HCT116 (cell line): ENCODE measurements around the gene RCSD1. TPM values are rescaled to one million over a fixed set of nuclear protein-coding genes. Genes with fewer than 3 reads are reported as not detected.

Experiments
- ATAC-seq: fragments of 200-7000 bp; cut with Tn5 transposase; 2 replicates; pipeline ENCODE4 v1.9.1; 2020; ENCODE audit warnings: mild to moderate bottlenecking, moderate library complexity
- BruUV-seq: library from RNA; stranded (reverse); fragments of 400-500 nt; replicated peaks from 2 replicates; lab custom pipeline; 2021; lab: Mats Ljungman, UMichigan
- CTCF ChIA-PET: fragments of 300-600 bp; sonication (Branson Sonifier 250); formaldehyde crosslinking; loops from one replicate; lab custom pipeline; 2021; ENCODE audit warnings: antibody characterized with exemption; lab: Charles Lee
- POLR2A ChIA-PET: fragments of 300-600, 350-600 bp; sonication (Branson Sonifier 250); formaldehyde crosslinking; loops from one replicate; lab custom pipeline; 2021; ENCODE audit warnings: antibody characterized with exemption; lab: Charles Lee
- RAD21 ChIA-PET, 2 experiments: fragments of 300-600 bp; sonication (Branson Sonifier 250); formaldehyde crosslinking; loops; one replicate each; lab custom pipeline; 2023; ENCODE audit warnings: low total read pairs in 2 of 2; ENCODE audit not compliant: uncharacterized antibody in 2 of 2, unreplicated experiment in 2 of 2, low non-redundant PET in 1 of 2; lab: Charles Lee
- DNase-seq: peaks from one replicate; pipeline ENCODE4 v3.0.0-alpha.2; 2010; ENCODE audit warnings: low read depth, low spot score
- H2AFZ ChIP-seq: fragments of 200-600 bp; shearing (Covaris generic), sonication (generic); 2 replicates; pipeline ENCODE4 v1.6.1; 2017; ENCODE audit warnings: low read depth, mixed run types, mixed read lengths, antibody characterized with exemption, low read length; ENCODE audit not compliant: poor library complexity, severe bottlenecking
- H3K27ac ChIP-seq: 2 replicates; pipeline ENCODE4 v1.5.1; 2012; ENCODE audit warnings: low read depth, low read length
- H3K27me3 ChIP-seq: fragments of 200-600 bp; sonication (generic); 2 replicates; pipeline ENCODE4 v1.6.1; 2016; ENCODE audit warnings: mixed run types, low read length, mixed read lengths; ENCODE audit not compliant: insufficient read depth
- H3K36me3 ChIP-seq, 2 experiments: fragments of 200-500 bp in 1 of 2; fragments of 200-600 bp in 1 of 2; sonication (Bioruptor generic) in 1 of 2; sonication (generic) in 1 of 2; 2 replicates each; pipeline versions ENCODE4 v1.5.1 to v1.6.1; 2014 to 2016; ENCODE audit warnings: low read length in 2 of 2, inconsistent platforms in 1 of 2, mixed read lengths in 1 of 2, mixed run types in 1 of 2; ENCODE audit not compliant: insufficient read depth in 2 of 2, control insufficient read depth in 1 of 2
- H3K4me1 ChIP-seq, 2 experiments: fragments of 200-600 bp in 1 of 2; sonication (generic) in 1 of 2; 2 replicates each; pipeline versions ENCODE4 v1.5.1 to v1.6.1; 2012 to 2017; ENCODE audit warnings: low read length in 2 of 2, inconsistent platforms in 1 of 2, mild to moderate bottlenecking in 1 of 2, mixed read lengths in 1 of 2, mixed run types in 1 of 2, moderate library complexity in 1 of 2; ENCODE audit not compliant: insufficient read depth in 2 of 2, control insufficient read depth in 1 of 2
- H3K4me2 ChIP-seq: fragments of 200-600 bp; sonication (generic); 2 replicates; pipeline ENCODE4 v1.6.1; 2017; ENCODE audit warnings: mixed run types, low read length, mixed read lengths
- H3K4me3 ChIP-seq, 2 experiments: fragments of 200-600 bp in 1 of 2; sonication (generic) in 1 of 2; replicated peaks in 1 of 2; 2 replicates each; pipeline ENCODE4 v1.5.1; 2011 to 2016; ENCODE audit warnings: low read length in 2 of 2, control low read depth in 1 of 2, low read depth in 1 of 2, mild to moderate bottlenecking in 1 of 2, mixed read lengths in 1 of 2, mixed run types in 1 of 2
- H3K79me2 ChIP-seq: fragments of 200-600 bp; sonication (generic); 2 replicates; pipeline ENCODE4 v1.6.1; 2017; ENCODE audit warnings: mild to moderate bottlenecking, mixed run types, low read length, moderate library complexity, mixed read lengths; ENCODE audit not compliant: insufficient read depth
- H3K9ac ChIP-seq: fragments of 200-600 bp; sonication (generic); 2 replicates; pipeline ENCODE4 v1.6.1; 2016; ENCODE audit warnings: low read length, mixed read lengths
- H3K9me2 ChIP-seq: fragments of 200-600 bp; sonication (generic), shearing (Covaris generic); 2 replicates; pipeline ENCODE4 v1.6.1; 2017; ENCODE audit warnings: mixed run types, mild to moderate bottlenecking, moderate library complexity; ENCODE audit not compliant: insufficient read depth
- H3K9me3 ChIP-seq, 2 experiments: fragments of 200-500 bp in 1 of 2; fragments of 200-600 bp in 1 of 2; sonication (Bioruptor generic) in 1 of 2; sonication (generic) in 1 of 2; 2 replicates each; pipeline ENCODE4 v1.6.1; 2014 to 2017; ENCODE audit warnings: low read length in 2 of 2, mixed read lengths in 2 of 2, inconsistent platforms in 1 of 2, low read depth in 1 of 2, mild to moderate bottlenecking in 1 of 2, mixed run types in 1 of 2, moderate library complexity in 1 of 2; ENCODE audit not compliant: control insufficient read depth in 1 of 2, insufficient read depth in 1 of 2
- H4K20me1 ChIP-seq: fragments of 200-600 bp; sonication (generic), shearing (Covaris generic); 2 replicates; pipeline ENCODE4 v1.6.1; 2017; ENCODE audit warnings: mixed run types, mild to moderate bottlenecking, moderate library complexity; ENCODE audit not compliant: insufficient read depth
- EGR1 ChIP-seq: IDR thresholded peaks from 2 replicates; pipeline ENCODE4 v1.6.1; 2012; ENCODE audit warnings: low read depth
- EZH2phosphoT487 ChIP-seq: fragments of 200-600 bp; IDR thresholded peaks from 2 replicates; pipeline ENCODE4 v1.6.1; 2018; ENCODE audit warnings: antibody characterized with exemption, borderline replicate concordance
- FOSL1 ChIP-seq: IDR thresholded peaks from 2 replicates; pipeline ENCODE4 v1.6.1; 2012; ENCODE audit warnings: low read depth
- RAD21 ChIP-seq: IDR thresholded peaks from 2 replicates; pipeline ENCODE4 v1.6.1; 2012; ENCODE audit warnings: low read depth, mild to moderate bottlenecking
- REST ChIP-seq: IDR thresholded peaks from 2 replicates; pipeline ENCODE4 v1.6.1; 2012; ENCODE audit warnings: low read depth
- YY1 ChIP-seq: IDR thresholded peaks from 2 replicates; pipeline ENCODE4 v1.6.1; 2011; ENCODE audit warnings: low read length, low read depth, moderate library complexity, mild to moderate bottlenecking; ENCODE audit not compliant: insufficient replicate concordance; ENCODE audit errors: extremely low read depth
- ZBTB33 ChIP-seq: IDR thresholded peaks from 2 replicates; pipeline ENCODE4 v1.6.1; 2011; ENCODE audit warnings: mild to moderate bottlenecking, low read length, moderate library complexity; ENCODE audit not compliant: insufficient replicate concordance; ENCODE audit errors: extremely low read depth
- ZNF274 ChIP-seq: fragments of 200-500 bp; sonication (Bioruptor generic); IDR thresholded peaks from 2 replicates; pipeline ENCODE4 v1.6.1; 2014; ENCODE audit warnings: mild to moderate bottlenecking, low read depth, low read length, inconsistent platforms
- intact Hi-C: fragments of 100-400 bp; cut with micrococcal nuclease; formaldehyde crosslinking; loops from 2 replicates; pipeline ENCODE4 v1.10.0; 2022
- total RNA-seq: library from RNA; stranded (reverse); gene quantifications from one replicate; pipeline ENCODE4 v1.2.1, GENCODE V29; 2021; ENCODE audit not compliant: unreplicated experiment

The RCSD1 gene
- total RNA-seq, 1 experiment from 2014 or later = 0.15 TPM

GRCh38 chr1:167620002-167620401 is 10.0 kb upstream of the RCSD1 start (continued):
- TF ChIP-seq REST = no peak
- no peak for TF ChIP-seq ZBTB33
- TF ChIP-seq EGR1 = no peak
- TF ChIP-seq ZNF274 = no peak
- no peak for TF ChIP-seq FOSL1
- TF ChIP-seq EZH2phosphoT487 = no peak

DNA sequence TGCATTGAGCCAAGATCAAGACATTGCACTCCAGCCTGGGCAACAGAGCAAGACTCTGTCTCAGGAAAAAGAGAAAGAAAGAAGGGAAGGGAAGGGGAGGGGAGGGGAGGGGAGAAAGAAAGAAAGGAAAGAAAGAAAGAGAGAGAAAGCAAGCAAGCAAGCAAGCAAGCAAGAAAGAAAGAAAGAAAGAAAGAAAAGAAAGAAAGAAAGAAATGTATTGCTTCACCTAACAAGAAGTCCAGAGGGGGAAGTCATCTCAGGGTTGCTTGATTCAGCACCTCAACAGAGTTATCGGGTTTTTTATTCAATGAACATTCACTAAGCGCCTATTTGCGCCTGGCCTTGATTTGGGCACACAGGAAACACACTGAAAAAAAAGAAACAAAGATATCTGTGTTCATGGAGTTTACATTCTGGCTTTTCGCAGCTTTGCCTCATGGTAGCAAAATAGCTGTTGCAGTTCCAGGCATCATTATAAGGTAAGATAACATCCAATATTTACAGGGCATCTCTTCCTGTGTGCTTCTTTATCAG is 8.2 kb upstream of the RCSD1 start:
- Histone ChIP-seq H3K4me1 (no peaks in the 10 kb centered on the region), H3K27me3 (no peaks in the 10 kb centered on the region), H3K9me2 (no peaks in the 10 kb centered on the region), H4K20me1 (no peaks in the 10 kb centered on the region), H2AFZ (no peak overlapping the region), H3K79me2 (no peaks in the 10 kb centered on the region), H3K36me3 (no peaks in the 10 kb centered on the region), H3K4me3 (no peak overlapping the region), H3K4me2 (no peak overlapping the region), H3K9ac (no peak overlapping the region), H3K27ac (no peak overlapping the region), H3K9me3 (no peaks in the 10 kb centered on the region)
- CTCF ChIA-PET = no interaction called here
- RAD21 ChIA-PET = no interaction called here
- no peak for TF ChIP-seq YY1
- TF ChIP-seq RAD21 = no peak
- DNase-seq = no peak
- no peak for ATAC-seq
- intact Hi-C loops = no loop called here
- BruUV-seq = no TSS peak
- POLR2A ChIA-PET = no interaction called here
